Stimulated activated CD8-positive, alpha-beta memory T cell treated with anti-CD3 and anti-CD28 coated beads, Interleukin-4, amount 100 ng/mL, for 4 hours (primary cell): Measurements from ENCODE around the gene GBP4.

ENCODE experiments used
- DNase-seq, 2 donors: peaks; one replicate each; pipeline ENCODE4 v3.0.0-alpha.2; 2020; ENCODE audit warnings: low read depth in 2 of 2, low spot score in 1 of 2

The GBP4 gene

GRCh38 chr1:89172468-89173143 lies 26.1 kb downstream of the GBP4 start:
- no peak for DNase-seq

- no peak for DNase-seq
Observed at GRCh38 chr1:89171067-89171438, 27.7 kb downstream of the GBP4 start.

- DNase-seq: no peak
Observed at GRCh38 chr1:89170170-89171066, 28.3 kb downstream of the GBP4 start.

GRCh38 chr1:89169166-89169565 lies 29.6 kb downstream of the GBP4 start:
- no peak for DNase-seq

- DNase-seq: no peak
Observed at GRCh38 chr1:89167590-89168230, 31.0 kb downstream of the GBP4 start.

- no peak for DNase-seq
Observed at GRCh38 chr1:89166705-89167104, 32.0 kb downstream of the GBP4 start.

- no peak for DNase-seq
Observed at GRCh38 chr1:89165811-89166210, 32.9 kb downstream of the GBP4 start.

GRCh38 chr1:89151047-89151446 lies 47.7 kb downstream of the GBP4 start:
- no peak for DNase-seq

- DNase-seq: no peak
Observed at GRCh38 chr1:89149976-89150375, 48.8 kb downstream of the GBP4 start.

GRCh38 chr1:89149229-89149628 lies 49.5 kb downstream of the GBP4 start:
- DNase-seq: no peak

GRCh38 chr1:89147678-89148658 lies 50.8 kb downstream of the GBP4 start:
- DNase-seq: no peak

GRCh38 chr1:89146721-89147120 lies 52.0 kb downstream of the GBP4 start:
- DNase-seq: no peak

GRCh38 chr1:89143484-89143883 lies 55.3 kb downstream of the GBP4 start:
- DNase-seq: no peak

- no peak for DNase-seq
Observed at GRCh38 chr1:89142160-89142559, 56.6 kb downstream of the GBP4 start.

- DNase-seq: no peak
Observed at GRCh38 chr1:89133747-89134146, 65.0 kb downstream of the GBP4 start.
